GM18499 (cell line): Measurements from ENCODE around the gene FHL3.
"Not testable (repeated sequence)": the region's sequence is repeated elsewhere in the genome, so short reads cannot be mapped to it uniquely, and the experiment has no call there.

Experiments used
- ATAC-seq: cut with Tn5 transposase; IDR thresholded peaks from one replicate; pipeline ENCODE4 v1.9.1; 2021; ENCODE audit warnings: moderate number of reproducible peaks; ENCODE audit not compliant: insufficient read depth, unreplicated experiment

The FHL3 gene

DNA sequence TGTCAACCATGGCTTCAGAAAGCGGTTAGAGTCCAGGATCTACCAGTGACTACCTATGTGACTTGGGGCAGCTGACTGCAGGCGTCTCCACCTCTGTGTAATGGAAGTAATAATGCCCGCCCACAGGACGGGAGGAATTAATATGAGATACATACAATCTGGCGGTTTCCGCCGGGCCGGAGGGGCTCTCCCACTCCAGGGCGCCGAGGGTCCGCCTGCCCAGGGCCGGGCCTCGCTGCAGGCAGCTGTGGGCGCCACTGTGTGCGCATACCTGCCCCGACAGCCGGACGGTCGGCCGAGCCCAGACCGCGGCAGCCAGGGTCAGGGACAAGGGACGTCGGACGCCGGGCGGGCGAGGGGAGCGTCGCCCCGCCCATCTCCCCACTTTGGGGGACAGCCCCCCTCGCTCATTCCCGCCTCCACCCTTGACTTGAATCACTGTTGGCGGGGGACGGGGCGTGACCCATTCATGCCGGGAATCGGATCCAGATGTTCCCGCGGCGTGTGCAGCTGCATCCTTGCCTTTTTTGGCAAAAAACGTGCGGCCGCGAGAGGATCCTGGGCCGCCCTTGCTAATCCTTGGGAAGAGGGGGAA is 9.5 kb downstream of the FHL3 start:
- ATAC-seq, result no peak

DNA sequence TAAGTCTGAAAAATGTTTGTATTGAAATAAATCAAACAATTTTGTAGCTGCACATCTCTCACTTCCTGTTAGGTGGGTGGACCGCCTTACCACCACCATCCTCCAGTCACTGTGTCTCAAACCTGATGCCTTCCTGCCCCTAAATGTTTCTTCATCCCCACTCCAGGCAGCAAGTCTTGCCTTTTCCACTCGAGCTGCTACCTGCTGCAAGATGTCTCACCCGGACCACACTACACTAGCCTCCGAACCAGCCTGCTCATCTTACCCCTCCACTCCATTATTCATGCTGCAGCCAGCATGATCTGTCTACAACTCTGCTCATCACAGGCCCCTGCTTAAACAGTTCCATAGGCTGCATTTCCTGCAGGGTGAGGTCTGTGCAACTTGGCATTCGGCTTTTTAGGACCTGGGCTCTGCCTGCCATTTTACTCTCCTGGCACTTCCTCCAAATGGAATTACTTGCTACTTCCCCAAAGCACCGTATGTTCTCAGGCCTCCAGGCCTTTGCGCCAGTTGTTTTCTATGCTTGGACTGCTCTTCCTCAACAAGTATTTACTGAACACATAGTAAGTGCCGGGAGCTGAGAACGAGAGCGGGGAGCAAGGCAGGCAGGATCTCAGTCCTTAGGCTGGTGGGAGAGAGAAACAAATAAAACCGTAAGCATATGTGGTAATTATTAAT is 10.3 kb downstream of the FHL3 start:
- no peak for ATAC-seq

DNA sequence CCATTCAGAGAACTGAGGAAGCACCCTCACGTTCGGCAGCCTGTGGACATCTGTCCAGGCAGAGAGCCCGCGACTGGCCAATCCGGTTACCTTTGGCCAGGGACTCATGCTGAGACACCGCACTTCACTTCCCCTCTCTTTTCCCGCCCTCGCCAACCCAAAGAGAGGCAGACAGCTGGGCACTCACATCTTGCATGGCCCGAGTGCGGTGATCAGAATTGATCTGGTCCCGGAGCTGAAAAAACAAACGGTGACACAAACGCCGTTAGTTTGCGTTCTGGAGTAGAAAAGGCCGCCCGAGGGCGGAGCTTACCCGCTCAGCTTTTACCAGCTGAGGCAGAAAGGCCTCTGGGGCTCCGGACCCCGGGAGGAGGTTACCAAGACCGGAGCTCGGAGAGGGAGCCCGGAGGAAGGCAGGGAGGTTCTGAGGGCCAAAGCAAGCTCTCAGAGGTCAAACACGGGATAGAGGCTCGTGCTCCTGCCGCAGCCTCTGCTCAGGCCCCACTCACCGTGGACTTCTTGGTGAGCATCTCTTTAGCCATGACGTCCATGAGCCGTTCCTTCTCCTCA is 15.9 kb downstream of the FHL3 start:
- ATAC-seq, result no peak

DNA sequence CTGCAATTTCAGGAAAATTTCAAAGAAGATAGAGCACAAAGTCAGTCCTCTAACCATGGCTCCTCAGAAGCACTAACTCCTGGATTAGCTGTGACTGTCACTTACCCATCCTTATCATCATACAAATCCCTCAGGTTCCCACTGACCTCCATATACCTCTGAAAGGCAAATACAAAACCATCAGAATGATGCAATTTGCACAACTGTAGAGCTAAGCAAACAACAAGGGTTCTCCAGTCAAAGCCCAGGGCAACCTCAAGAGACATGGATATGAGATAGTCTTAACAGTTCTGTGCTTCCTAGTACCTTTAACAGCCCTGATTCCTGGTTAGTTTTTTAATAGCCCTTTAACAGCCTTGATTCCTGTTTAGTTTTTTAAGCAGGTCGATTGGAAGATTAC is 17.6 kb downstream of the FHL3 start:
- ATAC-seq, result no peak

DNA sequence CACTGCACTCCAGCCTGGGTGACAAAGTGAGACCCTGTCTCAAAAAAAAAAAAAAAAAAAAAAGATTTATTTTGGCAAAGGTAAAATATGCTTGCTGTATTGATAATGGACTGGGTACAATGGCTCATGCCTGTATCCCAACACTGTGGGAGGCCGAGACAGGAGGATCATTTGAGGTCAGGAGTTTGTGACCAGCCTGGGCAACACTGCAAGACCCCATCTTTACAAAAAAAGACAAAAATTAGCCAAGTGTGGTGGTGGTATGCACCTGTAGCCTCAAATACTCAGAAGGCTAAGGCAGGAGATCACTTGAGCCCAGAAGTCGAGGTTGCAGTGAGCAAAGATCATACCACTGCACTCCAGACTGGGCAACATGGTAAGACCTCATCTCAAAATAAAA is 21.8 kb downstream of the FHL3 start:
- no peak for ATAC-seq

DNA sequence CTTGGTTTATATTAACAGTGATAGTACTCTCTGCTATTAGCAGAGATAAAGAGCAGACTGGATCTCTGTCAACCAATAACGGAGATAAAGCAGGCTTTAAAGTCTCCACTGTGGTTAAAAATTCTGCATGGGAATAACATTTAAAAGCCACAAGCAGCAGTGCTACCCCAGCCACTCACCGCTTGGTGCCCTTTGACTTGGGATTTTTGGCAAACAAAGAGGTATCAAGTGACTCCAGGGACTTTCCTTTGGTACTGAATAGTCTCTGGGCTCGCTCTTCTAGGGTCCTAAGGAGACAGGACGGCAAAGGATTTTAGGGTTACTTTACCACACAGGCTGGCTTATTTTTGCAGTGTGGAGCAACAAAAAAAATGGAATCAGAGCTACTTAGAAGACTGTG is 26.8 kb downstream of the FHL3 start:
- no peak for ATAC-seq

DNA sequence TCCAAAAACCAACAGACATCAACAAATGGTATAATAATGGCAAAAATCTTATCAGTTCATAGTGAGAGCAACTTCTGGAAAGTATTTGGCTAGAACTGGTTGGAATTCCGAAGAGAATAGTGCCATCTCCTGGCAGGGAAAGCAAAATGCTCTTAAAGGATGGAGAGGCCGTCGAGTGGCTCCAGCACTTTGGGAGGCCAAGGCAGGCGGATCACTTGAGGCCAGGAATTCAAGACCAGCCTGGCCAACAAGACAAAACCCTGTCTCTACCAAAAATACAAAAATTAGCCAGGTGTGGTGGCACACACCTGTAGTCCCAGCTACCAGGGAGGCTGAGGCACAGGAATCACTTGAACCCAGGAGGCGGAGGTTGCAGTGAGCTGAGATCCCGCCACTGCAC is 30.2 kb downstream of the FHL3 start:
- not testable (repeated sequence) for ATAC-seq

DNA sequence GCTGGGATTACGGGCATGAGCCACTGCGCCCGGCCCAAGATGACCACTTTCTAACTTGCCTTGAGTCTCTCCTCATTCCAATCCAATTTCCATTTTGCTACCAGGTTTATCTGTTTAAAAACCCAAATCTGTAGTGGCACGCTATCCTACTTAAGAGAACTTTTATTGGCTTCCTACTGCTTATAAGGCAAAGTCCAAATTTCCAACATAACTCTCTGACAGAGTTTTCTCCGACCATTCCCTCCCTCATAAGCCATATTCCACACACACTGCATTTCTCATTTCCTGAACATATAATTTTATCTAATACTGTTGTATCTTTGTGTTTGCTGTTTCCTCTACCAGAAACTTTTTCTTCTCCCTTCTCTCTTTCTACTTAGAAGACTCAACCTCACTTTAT is 30.7 kb downstream of the FHL3 start:
- no peak for ATAC-seq

DNA sequence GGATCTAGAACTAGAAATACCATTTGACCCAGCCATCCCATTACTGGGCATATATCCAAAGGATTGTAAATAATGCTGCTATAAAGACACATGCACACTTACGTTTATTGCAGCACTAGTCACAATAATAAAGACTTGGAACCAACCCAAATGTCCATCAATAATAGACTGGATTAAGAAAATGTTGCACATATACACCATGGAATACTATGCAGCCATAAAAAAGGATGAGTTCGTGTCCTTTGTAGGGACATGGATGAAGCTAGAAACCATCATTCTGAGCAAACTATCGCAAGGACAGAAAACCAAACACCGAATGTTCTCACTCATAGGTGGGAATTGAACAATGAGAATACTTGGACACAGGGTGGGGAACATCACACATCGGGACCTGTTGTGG is 31.6 kb downstream of the FHL3 start:
- ATAC-seq, result not testable (repeated sequence)

DNA sequence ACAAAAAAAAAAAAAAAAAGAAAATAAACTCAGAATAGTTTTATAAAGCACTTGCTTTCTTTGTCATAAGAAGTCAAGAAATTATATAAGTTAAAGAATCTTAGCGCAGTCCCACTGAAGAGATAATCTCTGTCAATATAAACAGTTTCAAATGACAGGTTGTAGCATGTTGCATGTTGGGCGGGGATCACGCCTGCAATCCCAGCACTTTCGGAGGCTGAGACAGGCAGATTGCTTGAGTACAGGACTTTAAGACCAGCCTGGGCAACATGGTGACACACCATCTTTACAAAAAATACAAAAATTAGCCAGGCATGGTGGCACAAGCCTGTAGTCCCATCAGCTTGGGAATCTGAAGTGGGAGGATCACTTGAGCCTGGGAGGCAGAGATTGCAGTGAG is 40.0 kb downstream of the FHL3 start:
- no peak for ATAC-seq

DNA sequence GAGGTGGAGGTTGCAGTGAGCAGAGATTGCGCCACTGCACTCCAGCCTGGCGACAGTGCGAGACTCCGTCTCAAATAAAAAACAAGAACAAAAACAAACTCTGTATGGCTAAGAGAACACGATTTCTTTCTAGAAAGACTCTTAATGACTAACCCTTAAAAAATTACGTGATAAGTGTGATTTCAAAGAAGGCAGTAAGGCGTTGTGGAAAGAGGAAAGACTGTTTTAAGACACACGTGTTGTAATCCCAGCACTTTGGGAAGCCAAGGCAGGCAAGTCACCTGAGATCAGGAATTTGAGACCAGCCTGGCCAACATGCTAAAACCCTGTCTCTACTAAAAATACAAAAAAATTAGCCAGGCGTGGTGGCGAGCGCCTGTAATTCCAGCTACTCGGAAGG is 41.2 kb downstream of the FHL3 start:
- ATAC-seq, result not testable (repeated sequence)

DNA sequence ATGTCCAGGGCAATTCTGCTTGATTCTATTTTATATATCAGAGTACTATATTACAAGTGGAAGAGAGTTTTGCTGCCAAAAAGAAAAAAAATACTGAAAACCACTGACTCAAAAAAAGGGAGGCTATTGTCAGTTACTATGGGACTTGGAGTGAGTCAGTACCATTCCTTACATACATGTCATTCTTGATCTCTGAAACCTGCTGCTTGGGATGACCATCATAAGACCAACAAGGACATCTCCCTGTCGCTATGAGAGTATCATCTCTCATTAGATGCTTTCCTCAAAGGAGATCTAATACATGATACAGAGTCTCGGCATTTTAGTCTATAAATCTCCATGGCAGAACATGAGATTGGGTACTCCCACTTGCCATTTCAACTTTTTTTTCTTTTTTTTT is 46.6 kb downstream of the FHL3 start:
- ATAC-seq, result no peak

DNA sequence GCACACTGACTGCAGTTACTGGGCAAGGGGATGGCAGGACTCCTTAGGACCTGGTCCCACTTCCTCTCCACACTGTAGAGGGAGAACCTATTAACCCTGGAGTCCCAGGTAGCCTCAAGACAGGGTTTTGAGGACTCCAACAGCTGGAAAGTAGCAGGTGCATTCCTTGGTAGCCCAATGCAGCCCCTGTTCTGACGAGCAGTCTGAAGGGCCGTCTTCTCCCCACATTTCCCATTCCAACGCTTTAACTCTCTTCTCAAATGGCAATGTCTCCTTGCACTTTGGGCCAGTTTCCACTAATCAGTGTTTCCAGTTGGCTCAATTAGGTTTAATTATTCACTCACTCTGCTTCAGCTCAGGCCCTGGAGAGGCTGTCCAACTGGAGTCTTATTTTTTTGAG is 49.6 kb downstream of the FHL3 start:
- ATAC-seq, result no peak

DNA sequence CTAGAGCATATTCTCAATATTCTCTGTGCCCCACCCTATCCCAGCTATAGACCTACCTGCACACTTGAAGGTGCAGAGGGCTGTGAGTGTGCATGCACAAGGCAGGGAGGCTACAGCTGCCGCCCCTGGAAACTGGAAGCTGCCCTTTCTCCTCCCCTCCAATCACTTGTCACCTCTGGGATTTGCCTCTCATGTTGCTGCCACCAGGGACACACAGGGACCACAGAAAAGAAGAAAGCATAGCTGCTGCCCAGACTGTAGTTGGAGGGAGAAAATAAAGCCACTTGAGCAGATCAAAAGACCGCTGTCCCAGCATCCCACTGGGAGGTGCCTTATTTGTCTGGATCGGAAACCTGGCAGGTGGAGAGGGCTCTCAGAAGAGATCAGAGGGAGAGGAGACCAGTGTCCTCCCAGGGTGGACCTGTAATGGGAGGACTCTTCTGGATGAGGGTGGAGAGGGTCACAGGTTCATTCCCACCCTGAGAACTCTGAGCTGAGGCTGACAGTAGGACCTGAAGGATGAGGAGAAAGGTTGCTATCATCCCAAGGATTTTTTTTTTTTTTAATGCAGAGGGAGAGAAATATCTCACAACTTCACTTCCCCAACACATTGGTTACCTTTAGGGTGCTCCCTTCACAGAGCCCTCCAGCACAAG is 50.9 kb downstream of the FHL3 start:
- no peak for ATAC-seq

DNA sequence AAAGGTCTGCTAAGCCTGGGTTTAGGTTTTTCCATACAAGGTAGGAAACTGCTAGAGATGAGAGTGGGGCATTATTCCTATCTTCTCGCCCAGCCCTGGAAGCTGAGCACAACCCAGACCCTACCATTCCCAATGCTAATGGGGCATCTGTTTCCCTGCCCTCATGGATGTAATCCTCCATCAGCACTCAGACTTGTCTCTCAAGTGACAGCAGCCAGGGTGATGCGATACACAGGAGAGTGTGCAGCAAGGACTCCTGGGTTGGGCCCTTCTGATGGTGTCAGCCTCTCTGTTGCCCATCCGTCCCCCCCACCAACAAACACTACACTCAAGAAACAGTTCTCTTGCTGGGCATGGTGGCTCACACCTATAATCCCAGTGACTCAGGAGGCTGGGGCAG is 52.6 kb downstream of the FHL3 start:
- no peak for ATAC-seq

DNA sequence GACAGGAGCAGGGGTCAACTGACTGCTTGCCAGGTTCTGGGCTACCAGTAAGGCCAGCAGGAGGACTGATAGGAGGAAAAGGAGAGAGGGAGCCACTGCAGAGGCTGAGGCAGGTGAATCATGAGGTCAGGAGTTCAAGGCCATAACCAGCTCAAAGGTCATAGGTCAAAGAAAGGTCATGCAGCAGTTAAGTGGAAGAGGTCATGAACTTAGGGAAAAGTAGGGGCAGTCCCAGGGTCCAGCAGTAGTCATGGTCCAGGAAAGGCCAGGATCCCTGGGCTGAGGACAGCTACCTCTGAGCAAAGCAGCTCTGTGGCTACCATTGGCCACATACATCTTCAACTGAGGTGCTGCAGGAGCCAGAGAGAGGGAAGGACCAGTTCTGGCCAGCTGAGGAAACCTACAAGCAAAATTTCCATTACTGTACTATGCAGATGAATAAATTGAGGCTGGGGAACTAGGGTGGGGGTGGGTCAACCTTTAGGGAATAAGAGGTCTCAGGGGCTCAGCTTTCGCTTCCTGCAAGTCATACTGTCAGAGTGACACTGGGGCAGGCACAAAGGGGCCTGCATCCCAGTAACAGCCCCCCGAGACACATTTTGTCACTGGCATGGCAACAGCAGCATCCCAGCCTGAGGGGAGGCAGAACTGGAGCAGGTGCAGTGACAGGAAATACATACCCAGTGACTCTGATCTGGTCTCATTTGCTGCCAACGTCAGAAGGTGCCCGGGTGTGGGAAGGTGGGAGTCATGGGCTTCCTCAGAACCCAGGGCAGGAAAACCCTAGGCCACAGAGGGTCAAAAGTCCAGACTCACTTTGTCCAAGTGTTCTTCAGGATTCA is 53.3 kb downstream of the FHL3 start:
- no peak for ATAC-seq

DNA sequence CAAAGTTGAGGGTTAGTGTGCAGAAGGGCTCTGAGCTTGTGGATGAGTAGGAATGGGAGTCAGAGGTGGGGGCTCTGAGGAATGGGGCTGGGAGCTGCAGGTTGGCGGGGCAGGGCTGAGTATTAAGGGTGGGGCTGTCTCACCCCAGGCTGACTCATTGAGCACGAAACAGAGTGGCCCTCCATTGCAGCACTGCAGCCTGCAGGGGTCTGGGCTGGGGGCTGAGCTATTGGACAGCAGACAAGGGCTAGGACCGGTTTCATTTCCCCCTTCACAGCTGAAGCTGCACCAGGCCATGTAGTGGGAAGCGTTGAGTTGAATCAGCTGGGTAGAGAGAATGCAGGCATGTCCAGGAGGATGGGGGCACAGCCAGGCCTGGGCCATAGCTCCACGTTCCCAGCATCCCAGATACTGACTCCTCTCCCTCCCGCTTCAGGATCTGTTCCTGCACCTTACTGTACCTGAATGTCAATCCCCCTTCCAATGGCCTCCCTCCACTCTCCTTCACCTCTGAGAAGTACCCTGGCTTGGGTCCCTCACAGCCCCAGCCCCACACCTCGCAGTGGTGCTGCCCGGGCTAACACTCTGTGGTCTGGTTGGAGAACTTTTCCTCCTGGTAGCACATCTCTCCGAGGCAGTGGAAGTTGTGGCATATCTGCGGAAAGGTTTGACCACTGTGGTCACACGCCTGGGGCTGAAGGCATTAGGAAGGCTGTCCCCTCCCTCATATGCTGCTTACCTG is 54.1 kb downstream of the FHL3 start:
- ATAC-seq, result no peak

DNA sequence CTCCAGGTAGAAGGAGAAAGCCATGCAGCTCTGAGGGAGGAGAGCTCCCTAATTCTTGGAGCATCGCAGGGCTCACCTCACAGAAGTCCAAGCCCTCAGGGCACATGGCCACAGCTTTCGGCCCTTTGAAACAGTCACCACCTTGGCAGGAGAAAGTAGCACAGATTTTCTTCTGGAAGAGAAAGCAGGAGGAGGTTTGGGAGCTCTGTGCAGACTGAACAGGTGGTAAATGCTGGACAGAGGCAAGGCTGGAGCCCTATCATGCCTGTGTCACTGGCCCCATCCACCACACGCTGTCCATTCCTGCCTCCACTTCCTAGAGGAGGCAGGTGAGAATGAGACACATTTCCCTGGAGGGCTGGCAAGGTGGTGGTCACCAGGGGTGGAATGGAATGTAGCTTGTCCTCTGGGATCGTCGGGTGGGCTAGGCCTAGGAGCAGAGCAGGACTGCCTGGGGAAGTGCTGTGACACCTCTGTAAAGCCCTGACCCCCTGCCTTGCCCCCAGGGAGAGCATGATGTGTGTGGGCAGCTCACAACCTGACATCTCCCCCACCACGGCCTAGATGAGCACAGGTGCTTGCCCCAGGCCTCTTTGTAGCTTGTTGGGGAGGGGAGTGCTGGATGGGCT is 55.7 kb downstream of the FHL3 start:
- no peak for ATAC-seq

DNA sequence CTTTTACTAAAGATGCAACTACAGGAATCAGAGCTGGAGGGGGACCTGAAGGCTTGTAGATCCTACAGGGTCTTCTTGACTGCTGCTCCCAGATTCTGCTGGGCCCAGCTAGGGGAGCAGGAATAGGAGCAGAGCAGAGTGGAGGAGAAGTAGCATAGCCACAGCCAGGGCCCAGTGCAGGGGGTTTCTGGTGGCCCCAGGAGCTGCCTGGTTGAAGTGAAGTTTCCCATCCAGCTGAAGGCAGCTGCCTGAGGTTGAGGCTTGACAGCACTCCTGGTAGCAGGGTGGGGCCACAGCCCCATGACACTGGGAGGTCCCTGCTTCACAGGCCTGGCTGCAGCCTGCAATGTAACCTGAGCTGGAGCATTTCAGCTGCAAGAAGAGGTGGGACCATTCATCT is 56.5 kb downstream of the FHL3 start:
- no peak for ATAC-seq

DNA sequence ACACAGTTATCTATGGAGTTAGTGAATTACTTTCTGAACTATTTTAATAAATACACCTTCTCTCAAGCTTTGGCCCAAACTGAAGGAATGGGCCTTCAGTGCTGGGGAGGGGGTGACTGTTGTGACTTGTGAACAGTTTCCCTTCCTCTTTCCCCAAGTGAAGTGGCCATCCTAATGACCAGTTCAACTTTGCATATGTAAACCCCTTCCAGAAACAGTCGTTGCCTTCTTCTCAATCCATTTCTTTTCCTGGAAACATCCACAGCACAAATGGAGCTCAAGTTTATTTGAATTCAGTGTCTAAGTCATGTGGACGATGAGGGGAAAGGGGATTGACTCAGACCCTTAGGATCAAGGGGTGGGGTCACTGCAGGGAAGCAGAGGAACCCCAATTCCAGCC is 57.1 kb downstream of the FHL3 start:
- no peak for ATAC-seq
